HCT116 (cell line): ENCODE data around the gene PPP1R12B. TPM values are rescaled to one million over a fixed set of nuclear protein-coding genes. Genes with fewer than 3 reads are reported as not detected.
A peak's percentile ranks its signal among the peaks of the same experiment; 100 is the strongest.

Source experiments
- ATAC-seq: fragments of 200-7000 bp; cut with Tn5 transposase; 2 replicates; pipeline ENCODE4 v1.9.1; 2020; ENCODE audit warnings: mild to moderate bottlenecking, moderate library complexity
- BruUV-seq: library from RNA; stranded (reverse); fragments of 400-500 nt; replicated peaks from 2 replicates; lab custom pipeline; 2021; lab: Mats Ljungman, UMichigan
- CTCF ChIA-PET: fragments of 300-600 bp; sonication (Branson Sonifier 250); formaldehyde crosslinking; loops from one replicate; lab custom pipeline; 2021; ENCODE audit warnings: antibody characterized with exemption; lab: Charles Lee
- POLR2A ChIA-PET: fragments of 300-600, 350-600 bp; sonication (Branson Sonifier 250); formaldehyde crosslinking; loops from one replicate; lab custom pipeline; 2021; ENCODE audit warnings: antibody characterized with exemption; lab: Charles Lee
- RAD21 ChIA-PET, 2 experiments: fragments of 300-600 bp; sonication (Branson Sonifier 250); formaldehyde crosslinking; loops; one replicate each; lab custom pipeline; 2023; ENCODE audit warnings: low total read pairs in 2 of 2; ENCODE audit not compliant: uncharacterized antibody in 2 of 2, unreplicated experiment in 2 of 2, low non-redundant PET in 1 of 2; lab: Charles Lee
- DNase-seq: peaks from one replicate; pipeline ENCODE4 v3.0.0-alpha.2; 2010; ENCODE audit warnings: low read depth, low spot score
- H2AFZ ChIP-seq: fragments of 200-600 bp; shearing (Covaris generic), sonication (generic); 2 replicates; pipeline ENCODE4 v1.6.1; 2017; ENCODE audit warnings: low read depth, mixed run types, mixed read lengths, antibody characterized with exemption, low read length; ENCODE audit not compliant: poor library complexity, severe bottlenecking
- H3K27ac ChIP-seq: 2 replicates; pipeline ENCODE4 v1.5.1; 2012; ENCODE audit warnings: low read depth, low read length
- H3K27me3 ChIP-seq: fragments of 200-600 bp; sonication (generic); 2 replicates; pipeline ENCODE4 v1.6.1; 2016; ENCODE audit warnings: mixed run types, low read length, mixed read lengths; ENCODE audit not compliant: insufficient read depth
- H3K36me3 ChIP-seq, 2 experiments: fragments of 200-500 bp in 1 of 2; fragments of 200-600 bp in 1 of 2; sonication (Bioruptor generic) in 1 of 2; sonication (generic) in 1 of 2; 2 replicates each; pipeline versions ENCODE4 v1.5.1 to v1.6.1; 2014 to 2016; ENCODE audit warnings: low read length in 2 of 2, inconsistent platforms in 1 of 2, mixed read lengths in 1 of 2, mixed run types in 1 of 2; ENCODE audit not compliant: insufficient read depth in 2 of 2, control insufficient read depth in 1 of 2
- H3K4me1 ChIP-seq, 2 experiments: fragments of 200-600 bp in 1 of 2; sonication (generic) in 1 of 2; 2 replicates each; pipeline versions ENCODE4 v1.5.1 to v1.6.1; 2012 to 2017; ENCODE audit warnings: low read length in 2 of 2, inconsistent platforms in 1 of 2, mild to moderate bottlenecking in 1 of 2, mixed read lengths in 1 of 2, mixed run types in 1 of 2, moderate library complexity in 1 of 2; ENCODE audit not compliant: insufficient read depth in 2 of 2, control insufficient read depth in 1 of 2
- H3K4me2 ChIP-seq: fragments of 200-600 bp; sonication (generic); 2 replicates; pipeline ENCODE4 v1.6.1; 2017; ENCODE audit warnings: mixed run types, low read length, mixed read lengths
- H3K4me3 ChIP-seq, 2 experiments: fragments of 200-600 bp in 1 of 2; sonication (generic) in 1 of 2; replicated peaks in 1 of 2; 2 replicates each; pipeline ENCODE4 v1.5.1; 2011 to 2016; ENCODE audit warnings: low read length in 2 of 2, control low read depth in 1 of 2, low read depth in 1 of 2, mild to moderate bottlenecking in 1 of 2, mixed read lengths in 1 of 2, mixed run types in 1 of 2
- H3K79me2 ChIP-seq: fragments of 200-600 bp; sonication (generic); 2 replicates; pipeline ENCODE4 v1.6.1; 2017; ENCODE audit warnings: mild to moderate bottlenecking, mixed run types, low read length, moderate library complexity, mixed read lengths; ENCODE audit not compliant: insufficient read depth
- H3K9ac ChIP-seq: fragments of 200-600 bp; sonication (generic); 2 replicates; pipeline ENCODE4 v1.6.1; 2016; ENCODE audit warnings: low read length, mixed read lengths
- H3K9me2 ChIP-seq: fragments of 200-600 bp; sonication (generic), shearing (Covaris generic); 2 replicates; pipeline ENCODE4 v1.6.1; 2017; ENCODE audit warnings: mixed run types, mild to moderate bottlenecking, moderate library complexity; ENCODE audit not compliant: insufficient read depth
- H3K9me3 ChIP-seq, 2 experiments: fragments of 200-500 bp in 1 of 2; fragments of 200-600 bp in 1 of 2; sonication (Bioruptor generic) in 1 of 2; sonication (generic) in 1 of 2; 2 replicates each; pipeline ENCODE4 v1.6.1; 2014 to 2017; ENCODE audit warnings: low read length in 2 of 2, mixed read lengths in 2 of 2, inconsistent platforms in 1 of 2, low read depth in 1 of 2, mild to moderate bottlenecking in 1 of 2, mixed run types in 1 of 2, moderate library complexity in 1 of 2; ENCODE audit not compliant: control insufficient read depth in 1 of 2, insufficient read depth in 1 of 2
- H4K20me1 ChIP-seq: fragments of 200-600 bp; sonication (generic), shearing (Covaris generic); 2 replicates; pipeline ENCODE4 v1.6.1; 2017; ENCODE audit warnings: mixed run types, mild to moderate bottlenecking, moderate library complexity; ENCODE audit not compliant: insufficient read depth
- CEBPB ChIP-seq: IDR thresholded peaks from 2 replicates; pipeline ENCODE4 v1.6.1; 2012; ENCODE audit warnings: low read depth
- EGR1 ChIP-seq: IDR thresholded peaks from 2 replicates; pipeline ENCODE4 v1.6.1; 2012; ENCODE audit warnings: low read depth
- ELF1 ChIP-seq: IDR thresholded peaks from 2 replicates; pipeline ENCODE4 v1.6.1; 2012; ENCODE audit warnings: low read depth, borderline replicate concordance
- EZH2phosphoT487 ChIP-seq: fragments of 200-600 bp; IDR thresholded peaks from 2 replicates; pipeline ENCODE4 v1.6.1; 2018; ENCODE audit warnings: antibody characterized with exemption, borderline replicate concordance
- POLR2AphosphoS5 ChIP-seq: IDR thresholded peaks from 2 replicates; pipeline ENCODE4 v1.6.1; 2011; ENCODE audit warnings: mild to moderate bottlenecking, low read depth, low read length, moderate library complexity
- RAD21 ChIP-seq: IDR thresholded peaks from 2 replicates; pipeline ENCODE4 v1.6.1; 2012; ENCODE audit warnings: low read depth, mild to moderate bottlenecking
- SRF ChIP-seq: IDR thresholded peaks from 2 replicates; pipeline ENCODE4 v1.6.1; 2012; ENCODE audit warnings: low read depth
- ZBTB33 ChIP-seq: IDR thresholded peaks from 2 replicates; pipeline ENCODE4 v1.6.1; 2011; ENCODE audit warnings: mild to moderate bottlenecking, low read length, moderate library complexity; ENCODE audit not compliant: insufficient replicate concordance; ENCODE audit errors: extremely low read depth
- intact Hi-C: fragments of 100-400 bp; cut with micrococcal nuclease; formaldehyde crosslinking; loops from 2 replicates; pipeline ENCODE4 v1.10.0; 2022
- total RNA-seq: library from RNA; stranded (reverse); gene quantifications from one replicate; pipeline ENCODE4 v1.2.1, GENCODE V29; 2021; ENCODE audit not compliant: unreplicated experiment
- TF ChIP-seq, protein P1 (sequence below): IDR thresholded peaks from 2 replicates; pipeline ENCODE4 v1.6.1; 2012; ENCODE audit warnings: low read depth
- TF ChIP-seq, protein P2 (sequence below), 3 experiments: fragments of 200-600 bp in 1 of 3; sonication (generic) in 1 of 3; IDR thresholded peaks in 2 of 3; conservative IDR thresholded peaks in 1 of 3; 2 replicates each; pipeline ENCODE4 v1.5.1; 2012 to 2017; ENCODE audit warnings: low read depth in 2 of 3, low read length in 2 of 3, antibody characterized with exemption in 1 of 3, borderline replicate concordance in 1 of 3, control low read depth in 1 of 3, mild to moderate bottlenecking in 1 of 3, mixed read lengths in 1 of 3, mixed run types in 1 of 3, moderate library complexity in 1 of 3; ENCODE audit not compliant: insufficient read depth in 1 of 3

PPP1R12B gene
- total RNA-seq, 1 experiment from 2014 or later, result 14.3 TPM

DNA sequence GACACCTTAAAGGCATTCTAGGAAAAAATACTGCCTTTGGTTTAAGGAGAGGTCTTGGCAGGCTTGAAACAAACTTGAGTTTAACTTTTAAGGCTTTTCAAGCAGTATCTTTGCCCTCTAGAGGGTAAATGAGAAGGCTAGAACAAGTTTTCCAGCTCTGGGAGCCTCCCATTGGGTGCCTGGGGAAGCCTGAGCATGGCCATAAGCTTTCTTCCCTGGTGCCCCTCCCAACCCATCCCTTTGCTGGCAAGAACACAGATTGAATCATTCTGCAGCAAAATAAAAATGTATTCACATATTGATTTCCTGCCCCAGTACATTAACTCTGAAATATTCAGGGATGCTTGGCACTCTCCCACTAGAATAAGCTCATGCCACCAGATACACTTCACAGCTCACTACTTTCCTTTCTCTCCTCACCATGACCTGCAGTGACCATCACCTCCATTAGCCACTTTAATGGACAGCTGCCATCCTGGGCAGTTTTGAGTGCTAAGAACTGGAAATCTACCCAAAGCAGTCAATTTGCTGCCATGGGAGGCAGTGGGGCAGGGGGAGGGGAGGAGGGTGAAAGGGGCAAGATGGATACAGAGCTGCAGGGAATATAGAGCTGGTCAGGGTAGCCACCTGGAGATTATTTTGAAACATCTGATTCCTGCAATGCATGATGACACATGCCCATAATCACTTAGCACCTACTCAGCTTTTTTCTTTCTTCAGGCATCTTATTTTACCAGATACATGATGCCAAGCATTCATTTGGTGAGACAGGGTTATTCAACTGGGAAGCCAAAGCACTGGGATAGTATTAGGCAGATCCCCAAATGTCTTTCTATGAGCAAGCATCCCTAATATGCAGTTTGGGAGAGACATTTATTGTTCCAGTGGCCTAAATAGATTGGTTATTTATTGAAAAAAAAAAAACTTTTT lies 221.2 kb downstream of the PPP1R12B start (continued):
- TF ChIP-seq ZBTB33 (no peak), EGR1 (no peak), ELF1 (no peak)
- TF ChIP-seq, protein P1, sequence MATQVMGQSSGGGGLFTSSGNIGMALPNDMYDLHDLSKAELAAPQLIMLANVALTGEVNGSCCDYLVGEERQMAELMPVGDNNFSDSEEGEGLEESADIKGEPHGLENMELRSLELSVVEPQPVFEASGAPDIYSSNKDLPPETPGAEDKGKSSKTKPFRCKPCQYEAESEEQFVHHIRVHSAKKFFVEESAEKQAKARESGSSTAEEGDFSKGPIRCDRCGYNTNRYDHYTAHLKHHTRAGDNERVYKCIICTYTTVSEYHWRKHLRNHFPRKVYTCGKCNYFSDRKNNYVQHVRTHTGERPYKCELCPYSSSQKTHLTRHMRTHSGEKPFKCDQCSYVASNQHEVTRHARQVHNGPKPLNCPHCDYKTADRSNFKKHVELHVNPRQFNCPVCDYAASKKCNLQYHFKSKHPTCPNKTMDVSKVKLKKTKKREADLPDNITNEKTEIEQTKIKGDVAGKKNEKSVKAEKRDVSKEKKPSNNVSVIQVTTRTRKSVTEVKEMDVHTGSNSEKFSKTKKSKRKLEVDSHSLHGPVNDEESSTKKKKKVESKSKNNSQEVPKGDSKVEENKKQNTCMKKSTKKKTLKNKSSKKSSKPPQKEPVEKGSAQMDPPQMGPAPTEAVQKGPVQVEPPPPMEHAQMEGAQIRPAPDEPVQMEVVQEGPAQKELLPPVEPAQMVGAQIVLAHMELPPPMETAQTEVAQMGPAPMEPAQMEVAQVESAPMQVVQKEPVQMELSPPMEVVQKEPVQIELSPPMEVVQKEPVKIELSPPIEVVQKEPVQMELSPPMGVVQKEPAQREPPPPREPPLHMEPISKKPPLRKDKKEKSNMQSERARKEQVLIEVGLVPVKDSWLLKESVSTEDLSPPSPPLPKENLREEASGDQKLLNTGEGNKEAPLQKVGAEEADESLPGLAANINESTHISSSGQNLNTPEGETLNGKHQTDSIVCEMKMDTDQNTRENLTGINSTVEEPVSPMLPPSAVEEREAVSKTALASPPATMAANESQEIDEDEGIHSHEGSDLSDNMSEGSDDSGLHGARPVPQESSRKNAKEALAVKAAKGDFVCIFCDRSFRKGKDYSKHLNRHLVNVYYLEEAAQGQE, result no peak

- Histone ChIP-seq H3K4me3 (no peak overlapping the region), H2AFZ (no peak overlapping the region), H3K27ac (no peak overlapping the region), H3K4me1 (peaks cover 6 to 23% of the 10 kb centered on the region in 2 experiments; a peak in 3 of 4 replicates), H3K27me3 (no peaks in the 10 kb centered on the region), H3K9ac (no peak overlapping the region), H3K36me3 (no peaks in the 10 kb centered on the region), H3K79me2 (no peaks in the 10 kb centered on the region), H3K9me2 (no peaks in the 10 kb centered on the region), H3K4me2 (no peak overlapping the region), H3K9me3 (no peaks in the 10 kb centered on the region), H4K20me1 (no peaks in the 10 kb centered on the region)
- DNase-seq, result peak; percentile 13
- BruUV-seq, result no TSS peak
- peak; percentile 73 for ATAC-seq
- ChIA-PET CTCF (interaction anchor here (0.8 kb wide), 1 partner anchor 17 kb away, joined by 3 read pairs; no protein-coding TSS in a partner anchor), POLR2A (no interaction called here), RAD21 (no interaction called here)
- intact Hi-C loops, result loop anchor here (5.0 to 10.0 kb wide), 2 partner anchors 107 to 230 kb away; partner anchors contain the start of gene UBE2T
- TF ChIP-seq EGR1, result no peak
- no peak for TF ChIP-seq EZH2phosphoT487
- no peak for TF ChIP-seq ELF1
- TF ChIP-seq, protein P2, sequence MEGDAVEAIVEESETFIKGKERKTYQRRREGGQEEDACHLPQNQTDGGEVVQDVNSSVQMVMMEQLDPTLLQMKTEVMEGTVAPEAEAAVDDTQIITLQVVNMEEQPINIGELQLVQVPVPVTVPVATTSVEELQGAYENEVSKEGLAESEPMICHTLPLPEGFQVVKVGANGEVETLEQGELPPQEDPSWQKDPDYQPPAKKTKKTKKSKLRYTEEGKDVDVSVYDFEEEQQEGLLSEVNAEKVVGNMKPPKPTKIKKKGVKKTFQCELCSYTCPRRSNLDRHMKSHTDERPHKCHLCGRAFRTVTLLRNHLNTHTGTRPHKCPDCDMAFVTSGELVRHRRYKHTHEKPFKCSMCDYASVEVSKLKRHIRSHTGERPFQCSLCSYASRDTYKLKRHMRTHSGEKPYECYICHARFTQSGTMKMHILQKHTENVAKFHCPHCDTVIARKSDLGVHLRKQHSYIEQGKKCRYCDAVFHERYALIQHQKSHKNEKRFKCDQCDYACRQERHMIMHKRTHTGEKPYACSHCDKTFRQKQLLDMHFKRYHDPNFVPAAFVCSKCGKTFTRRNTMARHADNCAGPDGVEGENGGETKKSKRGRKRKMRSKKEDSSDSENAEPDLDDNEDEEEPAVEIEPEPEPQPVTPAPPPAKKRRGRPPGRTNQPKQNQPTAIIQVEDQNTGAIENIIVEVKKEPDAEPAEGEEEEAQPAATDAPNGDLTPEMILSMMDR (IDR thresholded peaks at IDR 0.05 in 2 of 3, conservative IDR thresholded peaks at IDR 0.05 in 1 of 3; ENCODE audit: borderline replicate concordance in 1 of 3, insufficient read depth in 1 of 3, low read depth in 2 of 3, low read length in 2 of 3), result peak; percentile 70 to 94 (median 86); a peak in 5 of 6 replicates
- TF ChIP-seq ZBTB33, result no peak
- no peak for TF ChIP-seq POLR2AphosphoS5
- TF ChIP-seq SRF, result no peak
- no peak for TF ChIP-seq CEBPB
- peak; percentile 81 for TF ChIP-seq RAD21
These were observed 223.3 kb downstream of the PPP1R12B start for GRCh38 chr1:202571719-202572339.
